Prostate gland (tissue), 2 donors: Measurements from ENCODE around the gene USP40. TPM values are rescaled to one million over a fixed set of nuclear protein-coding genes. Genes with fewer than 3 reads are reported as not detected.
A peak's percentile ranks its signal among the peaks of the same experiment; 100 is the strongest.
"Not testable (repeated sequence)": the region's sequence is repeated elsewhere in the genome, so short reads cannot be mapped to it uniquely, and the experiment has no call there.

ENCODE experiments used
- DNase-seq: peaks from one replicate; pipeline ENCODE4 v3.0.0-alpha.2; 2019; ENCODE audit warnings: low spot score
- H3K27ac ChIP-seq, 2 donors: fragments of 200-600 bp; sonication (generic); 2 replicates each; pipeline ENCODE4 v1.5.1; 2017 to 2019
- H3K27me3 ChIP-seq: fragments of 200-600 bp; sonication (generic); replicated peaks from 2 replicates; pipeline ENCODE4 v1.5.1; 2019; ENCODE audit not compliant: insufficient read depth
- H3K36me3 ChIP-seq, 2 donors: fragments of 200-600 bp; sonication (generic); 1 replicate in 1 of 2; 2 replicates in 1 of 2; pipeline versions ENCODE4 v1.5.1 to v1.8.1; 2017 to 2019
- H3K4me1 ChIP-seq: fragments of 200-600 bp; sonication (generic); replicated peaks from 2 replicates; pipeline ENCODE4 v1.5.1; 2019
- H3K4me3 ChIP-seq, 2 donors: fragments of 200-600 bp; sonication (generic); 2 replicates each; pipeline ENCODE4 v1.5.1; 2017 to 2019
- H3K9me3 ChIP-seq: fragments of 200-600 bp; sonication (generic); 2 replicates; pipeline ENCODE4 v1.5.1; 2017
- POLR2A ChIP-seq: fragments of 450-650 bp; IDR thresholded peaks from one replicate; pipeline ENCODE4 v1.6.1; 2016; ENCODE audit warnings: antibody characterized with exemption, mild to moderate bottlenecking
- POLR2AphosphoS5 ChIP-seq: sonication (generic); formaldehyde crosslinking; IDR thresholded peaks from one replicate; pipeline ENCODE4 v1.6.1; 2017; ENCODE audit warnings: antibody characterized with exemption
- WGBS: methylation state at CpG from one replicate; pipeline ENCODE4 v1.1.5; 2018; 5-methylcytosine and 5-hydroxymethylcytosine counted together
- intact Hi-C: fragments of 100-400 bp; cut with DNase I; formaldehyde crosslinking; loops from one replicate; pipeline ENCODE4 v1.14.2; 2022
- total RNA-seq, 2 donors: library from RNA; depleted of rRNA; stranded (reverse); fragments of >200 nt; gene quantifications; one replicate each; pipeline ENCODE4 v1.1.0, GENCODE V29; 2016
- TF ChIP-seq, protein P1 (sequence below), 4 experiments: fragments of 200-600 bp in 2 of 4; fragments of 450-650 bp in 2 of 4; sonication (generic) in 2 of 4; IDR thresholded peaks; 1 replicate in 3 of 4; 2 replicates in 1 of 4; pipeline ENCODE4 v1.5.1; 2016 to 2019; ENCODE audit warnings: antibody characterized with exemption in 4 of 4, mild to moderate bottlenecking in 2 of 4, moderate library complexity in 2 of 4

USP40 gene
- total RNA-seq, 2 donors from 2014 or later: 45.1 to 50.2 TPM

DNA sequence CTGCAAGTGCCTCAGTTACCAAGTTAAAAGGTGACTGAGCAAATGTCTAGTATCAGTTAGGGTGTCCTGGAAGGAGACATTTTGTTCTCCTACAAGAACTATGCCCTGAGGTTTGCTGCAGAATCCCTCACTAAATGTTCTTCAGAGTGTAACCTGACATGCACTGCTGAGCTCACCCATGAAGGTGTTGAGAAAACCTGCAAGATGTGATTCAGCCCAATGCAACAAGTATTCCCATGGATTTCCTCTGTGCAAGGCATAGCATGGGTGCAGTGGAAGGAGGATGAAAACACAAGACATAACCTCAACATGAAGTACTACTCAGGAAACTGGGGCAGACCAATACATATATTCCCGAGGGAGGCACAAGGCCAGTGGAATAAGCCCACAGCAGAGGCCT is 35.5 kb upstream of the USP40 start:
- Histone ChIP-seq H3K36me3 (no peaks in the 10 kb centered on the region), H3K4me1 (no peaks in the 10 kb centered on the region), H3K9me3 (no peaks in the 10 kb centered on the region), H3K27me3 (no peaks in the 10 kb centered on the region), H3K27ac (no peak overlapping the region), H3K4me3 (no peak overlapping the region)
- WGBS: 100% methylated on average over 1 of the region's 1 CpG
- DNase-seq: no peak
- intact Hi-C loops: no loop called here
- TF ChIP-seq POLR2A: no peak
- TF ChIP-seq POLR2AphosphoS5: no peak
- TF ChIP-seq, protein P1, sequence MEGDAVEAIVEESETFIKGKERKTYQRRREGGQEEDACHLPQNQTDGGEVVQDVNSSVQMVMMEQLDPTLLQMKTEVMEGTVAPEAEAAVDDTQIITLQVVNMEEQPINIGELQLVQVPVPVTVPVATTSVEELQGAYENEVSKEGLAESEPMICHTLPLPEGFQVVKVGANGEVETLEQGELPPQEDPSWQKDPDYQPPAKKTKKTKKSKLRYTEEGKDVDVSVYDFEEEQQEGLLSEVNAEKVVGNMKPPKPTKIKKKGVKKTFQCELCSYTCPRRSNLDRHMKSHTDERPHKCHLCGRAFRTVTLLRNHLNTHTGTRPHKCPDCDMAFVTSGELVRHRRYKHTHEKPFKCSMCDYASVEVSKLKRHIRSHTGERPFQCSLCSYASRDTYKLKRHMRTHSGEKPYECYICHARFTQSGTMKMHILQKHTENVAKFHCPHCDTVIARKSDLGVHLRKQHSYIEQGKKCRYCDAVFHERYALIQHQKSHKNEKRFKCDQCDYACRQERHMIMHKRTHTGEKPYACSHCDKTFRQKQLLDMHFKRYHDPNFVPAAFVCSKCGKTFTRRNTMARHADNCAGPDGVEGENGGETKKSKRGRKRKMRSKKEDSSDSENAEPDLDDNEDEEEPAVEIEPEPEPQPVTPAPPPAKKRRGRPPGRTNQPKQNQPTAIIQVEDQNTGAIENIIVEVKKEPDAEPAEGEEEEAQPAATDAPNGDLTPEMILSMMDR (IDR thresholded peaks at IDR 0.05): no peak

- intact Hi-C loops: no loop called here
- no peaks in the 10 kb centered on the region for H3K27me3 ChIP-seq
- H3K27ac ChIP-seq: no peak overlapping the region
- H3K4me1 ChIP-seq: no peaks in the 10 kb centered on the region
- no peaks in the 10 kb centered on the region for H3K36me3 ChIP-seq
- no peak for DNase-seq
- TF ChIP-seq POLR2A (no peak), POLR2AphosphoS5 (no peak)
- TF ChIP-seq, protein P1 (IDR thresholded peaks at IDR 0.05): no peak
- no peak overlapping the region for H3K4me3 ChIP-seq
- WGBS: 74% methylated on average over 2 of the region's 2 CpGs
- H3K9me3 ChIP-seq: no peaks in the 10 kb centered on the region
Observed at GRCh38 chr2:233600386-233600785, 33.8 kb upstream of the USP40 start.

GRCh38 chr2:233598952-233599351 is 32.4 kb upstream of the USP40 start:
- WGBS: 76% methylated on average over 3 of the region's 3 CpGs
- Histone ChIP-seq H3K27me3 (no peaks in the 10 kb centered on the region), H3K36me3 (no peaks in the 10 kb centered on the region), H3K4me3 (no peak overlapping the region), H3K27ac (no peak overlapping the region), H3K4me1 (no peaks in the 10 kb centered on the region), H3K9me3 (no peaks in the 10 kb centered on the region)
- DNase-seq: no peak
- intact Hi-C loops: no loop called here
- TF ChIP-seq POLR2AphosphoS5 (no peak), POLR2A (no peak)
- TF ChIP-seq, protein P1 (IDR thresholded peaks at IDR 0.05): no peak

GRCh38 chr2:233597522-233597921 is 30.9 kb upstream of the USP40 start:
- WGBS: 22% methylated on average over 1 of the region's 1 CpG
- intact Hi-C loops: no loop called here
- H3K4me1 ChIP-seq: no peaks in the 10 kb centered on the region
- H3K27me3 ChIP-seq: no peaks in the 10 kb centered on the region
- TF ChIP-seq POLR2AphosphoS5: peak; percentile 20
- no peak for TF ChIP-seq POLR2A
- DNase-seq: no peak
- no peaks in the 10 kb centered on the region for H3K36me3 ChIP-seq
- no peaks in the 10 kb centered on the region for H3K9me3 ChIP-seq
- H3K27ac ChIP-seq: no peak overlapping the region
- no peak overlapping the region for H3K4me3 ChIP-seq

- DNase-seq: no peak
- WGBS: 86% methylated on average over 8 of the region's 8 CpGs
- no peak overlapping the region for H3K4me3 ChIP-seq
- H3K27me3 ChIP-seq: no peaks in the 10 kb centered on the region
- no peaks in the 10 kb centered on the region for H3K4me1 ChIP-seq
- intact Hi-C loops: no loop called here
- H3K9me3 ChIP-seq: no peaks in the 10 kb centered on the region
- TF ChIP-seq POLR2AphosphoS5: no peak
- TF ChIP-seq, protein P1 (IDR thresholded peaks at IDR 0.05): no peak
- TF ChIP-seq POLR2A: no peak
- no peak overlapping the region for H3K27ac ChIP-seq
- no peaks in the 10 kb centered on the region for H3K36me3 ChIP-seq
Observed at GRCh38 chr2:233593201-233593600, 26.6 kb upstream of the USP40 start.

DNA sequence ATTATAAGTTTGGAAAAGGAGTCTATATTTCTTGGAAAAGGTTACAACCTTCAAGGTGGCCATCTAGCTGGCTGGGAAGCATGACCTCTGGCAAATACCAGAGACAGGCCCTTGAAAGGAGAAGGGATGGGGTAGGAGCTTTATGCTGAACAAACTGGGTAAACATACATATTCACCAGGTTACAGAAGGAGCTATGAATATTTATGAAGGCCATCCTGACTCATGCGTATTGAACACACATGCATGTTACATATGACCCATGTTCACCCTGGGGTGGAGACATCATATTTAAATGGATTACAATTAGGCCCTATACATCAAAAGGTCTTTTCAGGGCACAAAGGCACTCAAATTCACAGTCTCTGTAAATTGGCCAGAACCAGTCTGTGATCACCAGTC is 26.1 kb upstream of the USP40 start:
- H3K27me3 ChIP-seq, intact Hi-C loops, H3K4me1 ChIP-seq, H3K4me3 ChIP-seq, H3K27ac ChIP-seq, H3K36me3 ChIP-seq, H3K9me3 ChIP-seq, DNase-seq: not testable (repeated sequence)
- 95% methylated on average over 1 of the region's 1 CpG for WGBS
